GM12892 (cell line): ENCODE data around the gene AQP12A.

Experiments used
- DNase-seq: peaks from one replicate; pipeline ENCODE4 v3.0.0; 2011; ENCODE audit not compliant: insufficient read length
- FAIRE-seq: peaks from 2 replicates; lab custom pipeline; 2011; peaks lifted over from hg19 to GRCh38; lab: Jason Lieb, UNC
- POLR2A ChIP-seq: IDR thresholded peaks from 2 replicates; pipeline ENCODE4 v1.6.1; 2011; ENCODE audit warnings: low read depth, low read length, control low read depth
- POLR2AphosphoS5 ChIP-seq: IDR thresholded peaks from 2 replicates; pipeline ENCODE4 v1.6.1; 2011; ENCODE audit warnings: low read depth, low read length, control low read depth
- TAF1 ChIP-seq: IDR thresholded peaks from 2 replicates; pipeline ENCODE4 v1.6.1; 2011; ENCODE audit warnings: low read depth, mild to moderate bottlenecking, control low read depth, low read length, borderline replicate concordance

Gene AQP12A

GRCh38 chr2:240737512-240737911 is 45.8 kb downstream of the AQP12A start:
- FAIRE-seq (no peak), DNase-seq (no peak)
- TF ChIP-seq POLR2A (no peak), POLR2AphosphoS5 (no peak)

- TF ChIP-seq TAF1 (no peak), POLR2A (no peak), POLR2AphosphoS5 (no peak)
- FAIRE-seq (no peak), DNase-seq (no peak)
These were observed 46.3 kb downstream of the AQP12A start for GRCh38 chr2:240737958-240738357.

GRCh38 chr2:240739797-240740196 is 48.1 kb downstream of the AQP12A start:
- no peak for DNase-seq
- no peak for FAIRE-seq
- TF ChIP-seq POLR2AphosphoS5, result no peak
- TF ChIP-seq TAF1, result no peak
- no peak for TF ChIP-seq POLR2A

GRCh38 chr2:240741091-240741490 is 49.4 kb downstream of the AQP12A start:
- TF ChIP-seq POLR2AphosphoS5 (no peak), POLR2A (no peak), TAF1 (no peak)
- FAIRE-seq (no peak), DNase-seq (no peak)

GRCh38 chr2:240742602-240743095 is 51.0 kb downstream of the AQP12A start:
- no peak for DNase-seq
- no peak for FAIRE-seq
- TF ChIP-seq POLR2AphosphoS5, result no peak
- TF ChIP-seq POLR2A, result no peak
- TF ChIP-seq TAF1, result no peak

- DNase-seq (no peak), FAIRE-seq (no peak)
- TF ChIP-seq POLR2A (no peak), TAF1 (no peak), POLR2AphosphoS5 (no peak)
These were observed 53.8 kb downstream of the AQP12A start for GRCh38 chr2:240745456-240745855.

- no peak for DNase-seq
- TF ChIP-seq POLR2AphosphoS5 (no peak), POLR2A (no peak), TAF1 (no peak)
- no peak for FAIRE-seq
These were observed 54.3 kb downstream of the AQP12A start for GRCh38 chr2:240745962-240746361.

GRCh38 chr2:240746671-240747070 is 55.0 kb downstream of the AQP12A start:
- FAIRE-seq, result no peak
- DNase-seq, result no peak
- TF ChIP-seq POLR2A (no peak), POLR2AphosphoS5 (no peak), TAF1 (no peak)

- DNase-seq (no peak), FAIRE-seq (no peak)
- TF ChIP-seq POLR2A (no peak), POLR2AphosphoS5 (no peak), TAF1 (no peak)
These were observed 55.6 kb downstream of the AQP12A start for GRCh38 chr2:240747256-240747655.
